ENCODE results near the gene PRR14L. TPM values are rescaled to one million over a fixed set of nuclear protein-coding genes. Genes with fewer than 3 reads are reported as not detected.

Gene PRR14L
- total RNA-seq, 6 experiments from 2014 or later = 11.2 to 22.8 (median 17.0) TPM

DNA sequence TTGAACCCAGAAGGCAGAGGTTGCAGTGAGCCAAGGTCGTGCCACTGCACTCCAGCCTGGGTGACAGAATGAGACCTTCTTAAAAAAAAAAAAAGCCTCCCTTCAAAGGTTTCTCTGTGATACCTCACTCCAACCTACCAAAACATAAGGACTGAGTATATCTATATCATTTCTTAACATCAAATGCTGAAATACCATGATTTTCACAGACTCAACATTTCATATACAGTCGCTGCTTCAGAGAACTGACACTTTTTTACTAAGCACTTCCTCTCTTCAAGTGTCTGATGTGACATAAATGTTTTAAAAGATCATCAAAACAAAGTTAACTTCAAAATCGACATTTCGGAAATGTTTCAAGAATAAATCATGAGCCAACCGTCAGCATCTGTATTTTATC lies 12.0 kb downstream of the PRR14L start:
- WGBS (ENCODE audit: insufficient coverage, low coverage, low lambda C conversion rate, missing lambda C conversion rate) = 73% methylated on average over 5 of the region's 5 CpGs
- H3K36me3 ChIP-seq = peaks cover 0 to 3% (median under 1%) of the 10 kb centered on the region in 4 donors

GRCh38 chr22:31736458-31736857 lies 13.5 kb downstream of the PRR14L start:
- Histone ChIP-seq H3K9me3 (no peaks in the 10 kb centered on the region), H3K4me1 (peaks cover 0 to 45% (median 12%) of the 10 kb centered on the region in 4 donors), H3K4me3 (no peak overlapping the region), H3K36me3 (peaks cover 0 to 3% (median under 1%) of the 10 kb centered on the region in 4 donors), H3K27me3 (no peaks in the 10 kb centered on the region), H3K27ac (no peak overlapping the region)
- intact Hi-C loops (cut with DNase I) = no loop called here
- DNase-seq (no peak), ATAC-seq (no peak)
- WGBS (ENCODE audit: insufficient coverage, low coverage, low lambda C conversion rate, missing lambda C conversion rate) = 83% methylated on average over 2 of the region's 2 CpGs
- TF ChIP-seq, protein P1, sequence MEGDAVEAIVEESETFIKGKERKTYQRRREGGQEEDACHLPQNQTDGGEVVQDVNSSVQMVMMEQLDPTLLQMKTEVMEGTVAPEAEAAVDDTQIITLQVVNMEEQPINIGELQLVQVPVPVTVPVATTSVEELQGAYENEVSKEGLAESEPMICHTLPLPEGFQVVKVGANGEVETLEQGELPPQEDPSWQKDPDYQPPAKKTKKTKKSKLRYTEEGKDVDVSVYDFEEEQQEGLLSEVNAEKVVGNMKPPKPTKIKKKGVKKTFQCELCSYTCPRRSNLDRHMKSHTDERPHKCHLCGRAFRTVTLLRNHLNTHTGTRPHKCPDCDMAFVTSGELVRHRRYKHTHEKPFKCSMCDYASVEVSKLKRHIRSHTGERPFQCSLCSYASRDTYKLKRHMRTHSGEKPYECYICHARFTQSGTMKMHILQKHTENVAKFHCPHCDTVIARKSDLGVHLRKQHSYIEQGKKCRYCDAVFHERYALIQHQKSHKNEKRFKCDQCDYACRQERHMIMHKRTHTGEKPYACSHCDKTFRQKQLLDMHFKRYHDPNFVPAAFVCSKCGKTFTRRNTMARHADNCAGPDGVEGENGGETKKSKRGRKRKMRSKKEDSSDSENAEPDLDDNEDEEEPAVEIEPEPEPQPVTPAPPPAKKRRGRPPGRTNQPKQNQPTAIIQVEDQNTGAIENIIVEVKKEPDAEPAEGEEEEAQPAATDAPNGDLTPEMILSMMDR (IDR thresholded peaks at IDR 0.05) = no peak
- no peak for TF ChIP-seq POLR2A (IDR thresholded peaks at IDR 0.05)

More for the DNA sequence above, 12.0 kb downstream of the PRR14L start:
- ATAC-seq = no peak
- DNase-seq = no peak
- H3K9me3 ChIP-seq = no peaks in the 10 kb centered on the region
- intact Hi-C loops (cut with DNase I) = no loop called here
- TF ChIP-seq, protein P1 (IDR thresholded peaks at IDR 0.05) = no peak
- H3K27ac ChIP-seq = no peak overlapping the region
- peaks cover 0 to 35% (median 13%) of the 10 kb centered on the region in 4 donors for H3K4me1 ChIP-seq
- H3K4me3 ChIP-seq = no peak overlapping the region
- H3K27me3 ChIP-seq = no peaks in the 10 kb centered on the region

DNA sequence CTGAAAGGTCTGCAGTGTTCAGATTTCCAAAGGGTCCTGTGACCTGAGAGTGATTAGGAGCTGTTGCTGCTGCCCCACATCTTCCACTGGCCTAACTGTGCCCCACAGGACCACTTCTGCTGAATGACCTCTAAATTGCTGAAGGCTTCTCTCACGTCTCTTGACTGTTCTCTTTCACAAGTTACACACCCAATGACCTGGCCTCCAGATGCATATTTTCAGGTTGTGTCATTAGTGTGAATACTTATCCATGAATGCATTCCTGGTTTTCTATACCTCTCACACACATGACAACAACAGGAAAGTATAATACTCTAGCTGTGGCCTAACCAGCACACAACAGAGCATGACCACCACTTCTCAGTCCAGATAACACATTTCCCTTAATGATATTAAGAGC lies 15.4 kb downstream of the PRR14L start:
- WGBS (ENCODE audit: insufficient coverage, low coverage, low lambda C conversion rate, missing lambda C conversion rate) = 100% methylated on average over 1 of the region's 1 CpG
- intact Hi-C loops (cut with DNase I) = no loop called here
- H3K27me3 ChIP-seq = no peaks in the 10 kb centered on the region
- no peak for ATAC-seq
- no peak overlapping the region for H3K4me3 ChIP-seq
- TF ChIP-seq, protein P1 (IDR thresholded peaks at IDR 0.05) = no peak
- no peak for TF ChIP-seq POLR2A (IDR thresholded peaks at IDR 0.05)
- DNase-seq = no peak
- no peak overlapping the region for H3K27ac ChIP-seq
- peaks cover 0 to 3% (median under 1%) of the 10 kb centered on the region in 4 donors for H3K36me3 ChIP-seq
- peaks cover 0 to 41% (median 10%) of the 10 kb centered on the region in 4 donors for H3K4me1 ChIP-seq
- no peaks in the 10 kb centered on the region for H3K9me3 ChIP-seq

DNA sequence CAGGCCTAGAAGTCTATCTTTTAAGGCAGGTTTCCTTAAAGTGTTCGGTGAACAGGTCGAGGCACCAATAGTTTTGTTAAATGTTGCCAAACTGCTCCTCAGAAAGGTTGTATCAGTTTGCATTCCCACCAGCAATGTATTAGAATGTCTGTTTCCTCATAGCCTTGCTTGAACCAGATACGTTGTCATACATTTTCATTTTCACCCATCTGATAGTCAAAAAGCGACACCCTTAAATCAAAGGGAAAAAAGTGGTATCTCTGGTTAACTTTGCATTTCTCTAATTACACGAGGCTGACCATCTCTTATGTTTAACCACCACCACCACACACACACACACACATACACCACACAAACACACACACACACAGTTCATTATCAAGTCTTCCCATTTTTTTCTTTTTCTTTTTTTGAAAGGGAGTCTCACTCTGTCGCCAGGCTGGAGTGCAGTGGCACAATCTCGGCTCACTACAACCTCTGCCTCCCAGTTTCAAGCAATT lies 16.3 kb downstream of the PRR14L start:
- DNase-seq = no peak
- WGBS (ENCODE audit: insufficient coverage, low coverage, low lambda C conversion rate, missing lambda C conversion rate) = 88% methylated on average over 4 of the region's 7 CpGs
- TF ChIP-seq POLR2A (IDR thresholded peaks at IDR 0.05) = no peak
- TF ChIP-seq, protein P1 (IDR thresholded peaks at IDR 0.05) = no peak
- intact Hi-C loops (cut with DNase I) = no loop called here
- H3K4me3 ChIP-seq = no peak overlapping the region
- H3K9me3 ChIP-seq = no peaks in the 10 kb centered on the region
- H3K27me3 ChIP-seq = no peaks in the 10 kb centered on the region
- H3K4me1 ChIP-seq = peaks cover 0 to 39% (median 6%) of the 10 kb centered on the region in 4 donors
- no peak for ATAC-seq
- H3K36me3 ChIP-seq = peaks cover 0 to 3% (median under 1%) of the 10 kb centered on the region in 4 donors
- H3K27ac ChIP-seq = no peak overlapping the region
